ENCODE results near the gene GRHL1.

DNA sequence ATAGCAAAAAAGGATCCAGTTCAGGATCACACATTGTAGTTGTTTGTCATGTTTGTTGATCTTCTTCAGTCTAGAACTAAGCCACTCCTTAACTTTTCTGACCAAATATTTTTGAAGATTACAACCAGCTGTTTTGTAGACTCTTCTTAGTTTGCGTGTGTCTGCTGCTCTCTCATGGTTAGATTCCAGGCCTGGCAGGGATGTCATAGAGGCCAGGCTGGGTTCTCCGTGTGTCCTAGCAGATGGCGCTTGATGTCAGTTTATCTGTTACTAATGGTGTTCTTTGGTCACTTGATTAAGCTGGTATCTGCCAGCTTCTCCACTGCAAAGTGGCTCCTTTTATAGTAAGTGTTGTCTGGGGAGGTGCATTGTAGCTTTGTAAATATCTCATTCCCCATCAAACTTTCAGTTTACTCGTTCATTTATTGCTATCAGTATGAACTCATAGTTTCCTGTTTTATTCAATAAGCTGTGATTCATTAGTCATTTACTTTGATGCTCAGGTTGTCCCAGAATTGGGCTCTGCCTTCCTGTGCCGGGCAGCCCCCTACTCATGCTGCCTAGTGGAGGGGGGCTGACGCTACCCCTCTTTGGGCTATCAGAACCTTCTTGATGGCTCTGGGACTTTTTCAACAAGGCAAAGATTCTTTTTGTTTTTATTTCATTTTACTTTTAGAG lies 42.1 kb downstream of the GRHL1 start:
- TF ChIP-seq POLR2AphosphoS5 (IDR thresholded peaks at IDR 0.05; ENCODE audit: borderline replicate concordance, low read depth, low read length): no peak
- TF ChIP-seq EZH2 (IDR thresholded peaks at IDR 0.05): no peak
- no peak for TF ChIP-seq FOXP2 (optimal IDR thresholded peaks at IDR 0.05; ENCODE audit: control extremely low read depth, extremely low read length, insufficient read depth)
